Endodermal cell (in vitro differentiated cells): Measurements from ENCODE around the gene HSDL1. TPM values are rescaled to one million over a fixed set of nuclear protein-coding genes. Genes with fewer than 3 reads are reported as not detected.

Experiments
- DNase-seq: peaks from one replicate; pipeline ENCODE4 v3.0.0-alpha.2; 2017
- H3K27ac ChIP-seq: 2 replicates; pipeline ENCODE4 v1.5.1; 2013; ENCODE audit warnings: mild to moderate bottlenecking, low read depth, low read length, moderate library complexity
- H3K27me3 ChIP-seq: 2 replicates; pipeline ENCODE4 v1.6.1; 2013; ENCODE audit warnings: mild to moderate bottlenecking, low read length, moderate library complexity; ENCODE audit not compliant: insufficient read depth, control insufficient read depth, poor library complexity, severe bottlenecking
- H3K36me3 ChIP-seq: 2 replicates; pipeline ENCODE4 v1.7.0; 2013; ENCODE audit warnings: mild to moderate bottlenecking, low read length, moderate library complexity; ENCODE audit not compliant: control insufficient read depth, insufficient read depth
- H3K4me1 ChIP-seq: one replicate; pipeline ENCODE4 v1.7.0; 2013; ENCODE audit warnings: low read length; ENCODE audit not compliant: control insufficient read depth, insufficient read depth
- H3K4me3 ChIP-seq: 2 replicates; pipeline ENCODE4 v1.5.1; 2013; ENCODE audit warnings: mild to moderate bottlenecking, low read length, moderate library complexity
- H3K9ac ChIP-seq: 2 replicates; pipeline ENCODE4 v1.6.1; 2013; ENCODE audit warnings: mild to moderate bottlenecking, low read length, moderate library complexity; ENCODE audit not compliant: poor library complexity, severe bottlenecking; ENCODE audit errors: extremely low read depth
- H3K9me3 ChIP-seq: 2 replicates; pipeline ENCODE4 v1.6.1; 2013; ENCODE audit warnings: mild to moderate bottlenecking, low read length, moderate library complexity; ENCODE audit not compliant: control insufficient read depth
- H3K27ac Mint-ChIP-seq: 2 replicates; pipeline ENCODE4 v1.8.0; 2020; ENCODE audit warnings: mixed read lengths
- H3K27me3 Mint-ChIP-seq: 2 replicates; pipeline ENCODE4 v1.8.0; 2021; ENCODE audit warnings: mild to moderate bottlenecking, mixed read lengths; ENCODE audit not compliant: insufficient read depth
- H3K36me3 Mint-ChIP-seq: 2 replicates; pipeline ENCODE4 v1.8.0; 2020; ENCODE audit warnings: low read depth, mixed read lengths
- H3K4me1 Mint-ChIP-seq: 2 replicates; pipeline ENCODE4 v1.8.0; 2020; ENCODE audit warnings: mixed read lengths
- H3K4me3 Mint-ChIP-seq: 2 replicates; pipeline ENCODE4 v1.8.0; 2020; ENCODE audit warnings: mild to moderate bottlenecking, moderate library complexity, mixed read lengths
- H3K9me3 Mint-ChIP-seq: 2 replicates; pipeline ENCODE4 v1.8.0; 2020; ENCODE audit warnings: mild to moderate bottlenecking, mixed read lengths
- WGBS, 2 experiments: methylation state at CpG; one replicate each; pipeline versions ENCODE4 v1.1.5 to v1.1.7; 2013; ENCODE audit warnings: missing lambda C conversion rate in 2 of 2, mixed read lengths in 1 of 2; ENCODE audit not compliant: insufficient coverage in 1 of 2, insufficient read length in 1 of 2; 5-methylcytosine and 5-hydroxymethylcytosine counted together
- total RNA-seq, 2 donors: library from RNA; stranded (reverse); fragmentation: NEBNext Ultra II Directional in 1 of 2; extraction: Animal tissue kit (Norgen Biotek cat#: 25700) in 1 of 2; gene quantifications; 2 replicates in 1 of 2; 3 replicates in 1 of 2; pipeline ENCODE4 v1.2.1, GENCODE V29; 2021
- TF ChIP-seq, protein P1 (sequence below): fragments of 200-600 bp; sonication (generic); conservative IDR thresholded peaks from 2 replicates; pipeline ENCODE4 v1.5.0; 2021; ENCODE audit warnings: antibody characterized with exemption, mild to moderate bottlenecking

The HSDL1 gene
- total RNA-seq, 2 donors from 2014 or later, result 49.5 to 68.3 TPM

DNA sequence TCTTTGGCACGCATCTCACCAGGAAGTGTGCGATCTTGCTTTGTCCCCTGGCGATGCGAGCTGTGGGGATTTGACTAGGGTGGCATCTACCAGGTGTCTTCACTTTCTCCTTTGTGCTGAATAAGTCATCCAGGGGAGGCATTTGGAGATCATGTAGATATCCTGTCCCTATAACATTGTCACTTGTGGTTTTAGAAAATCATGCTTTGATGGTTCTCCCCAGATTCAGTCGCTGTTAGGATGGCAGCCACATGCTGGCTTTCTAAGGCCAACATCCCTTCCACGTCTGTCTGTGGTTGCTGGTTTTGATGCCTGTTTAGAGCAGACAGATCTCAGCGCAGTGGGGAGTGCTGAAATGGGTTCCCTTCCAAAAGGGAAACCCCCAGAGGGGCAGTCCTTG, 48.5 kb upstream of the HSDL1 start:
- H3K9me3 Mint-ChIP-seq, result no peaks in the 10 kb centered on the region
- peaks cover 4% of the 10 kb centered on the region for H3K27me3 Mint-ChIP-seq
- no peaks in the 10 kb centered on the region for H3K9me3 ChIP-seq

DNA sequence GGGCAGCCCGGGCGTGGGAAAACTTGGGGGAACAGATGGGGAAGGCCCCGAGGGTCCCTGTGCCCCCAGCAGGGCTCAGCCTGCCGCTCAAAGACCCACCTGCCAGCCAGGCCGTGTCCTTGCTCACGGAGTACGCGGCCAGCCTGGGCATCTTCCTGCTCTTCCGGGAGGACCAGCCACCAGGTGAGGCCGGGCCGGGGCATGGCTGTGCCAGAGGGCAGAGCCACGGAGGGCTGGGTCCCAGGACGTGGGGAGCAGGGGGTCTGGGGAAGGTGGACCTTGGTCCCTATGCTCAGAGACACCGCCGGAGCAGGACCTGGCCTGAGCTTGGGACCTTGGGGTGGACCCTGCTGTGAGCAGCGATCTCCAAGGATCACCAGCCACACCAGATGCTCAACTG, 46.5 kb upstream of the HSDL1 start:
- no peak overlapping the region for H3K9ac ChIP-seq
- TF ChIP-seq, protein P1, sequence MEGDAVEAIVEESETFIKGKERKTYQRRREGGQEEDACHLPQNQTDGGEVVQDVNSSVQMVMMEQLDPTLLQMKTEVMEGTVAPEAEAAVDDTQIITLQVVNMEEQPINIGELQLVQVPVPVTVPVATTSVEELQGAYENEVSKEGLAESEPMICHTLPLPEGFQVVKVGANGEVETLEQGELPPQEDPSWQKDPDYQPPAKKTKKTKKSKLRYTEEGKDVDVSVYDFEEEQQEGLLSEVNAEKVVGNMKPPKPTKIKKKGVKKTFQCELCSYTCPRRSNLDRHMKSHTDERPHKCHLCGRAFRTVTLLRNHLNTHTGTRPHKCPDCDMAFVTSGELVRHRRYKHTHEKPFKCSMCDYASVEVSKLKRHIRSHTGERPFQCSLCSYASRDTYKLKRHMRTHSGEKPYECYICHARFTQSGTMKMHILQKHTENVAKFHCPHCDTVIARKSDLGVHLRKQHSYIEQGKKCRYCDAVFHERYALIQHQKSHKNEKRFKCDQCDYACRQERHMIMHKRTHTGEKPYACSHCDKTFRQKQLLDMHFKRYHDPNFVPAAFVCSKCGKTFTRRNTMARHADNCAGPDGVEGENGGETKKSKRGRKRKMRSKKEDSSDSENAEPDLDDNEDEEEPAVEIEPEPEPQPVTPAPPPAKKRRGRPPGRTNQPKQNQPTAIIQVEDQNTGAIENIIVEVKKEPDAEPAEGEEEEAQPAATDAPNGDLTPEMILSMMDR, result no peak
- no peak overlapping the region for H3K4me3 ChIP-seq
- no peaks in the 10 kb centered on the region for H3K36me3 Mint-ChIP-seq
- no peak overlapping the region for H3K4me3 Mint-ChIP-seq
- H3K27me3 Mint-ChIP-seq, result peaks cover 4% of the 10 kb centered on the region
- no peak overlapping the region for H3K27ac Mint-ChIP-seq
- H3K27me3 ChIP-seq, result no peaks in the 10 kb centered on the region
- no peaks in the 10 kb centered on the region for H3K9me3 Mint-ChIP-seq
- H3K4me1 ChIP-seq, result no peaks in the 10 kb centered on the region
- H3K36me3 ChIP-seq, result no peaks in the 10 kb centered on the region
- no peaks in the 10 kb centered on the region for H3K9me3 ChIP-seq
- peaks cover 3% of the 10 kb centered on the region for H3K4me1 Mint-ChIP-seq
- DNase-seq, result no peak
- H3K27ac ChIP-seq, result no peak overlapping the region
- 94 to 95% methylated on average over 7 to 16 of the region's 16 CpGs for WGBS, 2 experiments

More for the DNA sequence above, 48.5 kb upstream of the HSDL1 start:
- peaks cover 6% of the 10 kb centered on the region for H3K4me1 Mint-ChIP-seq
- no peak overlapping the region for H3K4me3 Mint-ChIP-seq
- no peak for DNase-seq
- H3K27ac Mint-ChIP-seq, result no peak overlapping the region
- Histone ChIP-seq H3K36me3 (no peaks in the 10 kb centered on the region), H3K9ac (no peak overlapping the region), H3K27me3 (no peaks in the 10 kb centered on the region), H3K4me1 (no peaks in the 10 kb centered on the region), H3K4me3 (no peak overlapping the region), H3K27ac (no peak overlapping the region)
- WGBS, 2 experiments, result 92 to 98% methylated on average over 6 to 7 of the region's 7 CpGs
- no peaks in the 10 kb centered on the region for H3K36me3 Mint-ChIP-seq
- TF ChIP-seq, protein P1, result no peak

DNA sequence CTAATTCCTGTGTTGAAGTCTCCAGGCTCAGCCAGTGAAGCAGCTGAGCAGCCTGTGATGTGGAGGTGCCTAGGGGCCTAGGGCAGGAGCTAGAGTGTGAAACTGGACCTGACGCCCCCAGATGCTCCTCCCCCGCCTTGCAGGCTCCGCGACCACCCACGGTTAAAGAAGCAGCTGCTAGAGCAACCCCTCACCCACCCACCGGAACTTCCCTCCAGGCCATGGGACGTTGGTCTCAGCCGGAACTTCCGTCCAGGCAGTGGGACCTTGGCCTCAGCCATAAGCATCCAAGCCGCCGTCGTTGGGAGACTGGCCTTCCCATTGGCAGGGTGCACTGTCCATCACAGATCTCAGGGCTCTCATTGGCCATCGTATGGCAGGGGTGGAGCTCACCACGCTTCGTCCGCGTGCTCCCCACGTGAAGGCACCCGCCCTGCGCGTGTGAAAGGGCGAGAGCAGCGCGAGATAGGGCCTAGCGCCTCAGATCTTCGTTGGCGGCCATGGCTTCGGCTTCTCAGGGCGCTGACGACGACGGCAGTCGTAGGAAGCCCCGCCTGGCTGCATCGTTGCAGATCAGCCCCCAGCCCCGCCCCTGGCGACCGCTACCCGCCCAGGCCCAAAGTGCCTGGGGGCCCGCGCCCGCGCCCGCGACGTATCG, 45.9 kb upstream of the HSDL1 start, which contains the start of gene ADAD2:
Gene ADAD2 (plus strand): TSS at position 427 of the 658 bp plus-strand sequence. CDS start 74 bp downstream, at position 501.
- H3K36me3 ChIP-seq, result no peaks in the 10 kb centered on the region
- peak; percentile 85 for DNase-seq

More for the DNA sequence above, 45.9 kb upstream of the HSDL1 start, which contains the start of gene ADAD2:
- TF ChIP-seq, protein P1, result no peak
- no peak within 1 kb of the TSS for H3K9ac ChIP-seq
- H3K27ac ChIP-seq, result no peak within 1 kb of the TSS
- H3K27me3 Mint-ChIP-seq, result peaks cover 4% of the 10 kb centered on the region
- no peaks in the 10 kb centered on the region for H3K9me3 Mint-ChIP-seq
- H3K9me3 ChIP-seq, result no peaks in the 10 kb centered on the region
- 90 to 93% methylated on average over 33 to 47 of the region's 47 CpGs for WGBS, 2 experiments
- H3K27ac Mint-ChIP-seq, result no peak within 1 kb of the TSS
- no peaks in the 10 kb centered on the region for H3K27me3 ChIP-seq
- H3K4me3 ChIP-seq, result no peak within 1 kb of the TSS
- H3K36me3 Mint-ChIP-seq, result no peaks in the 10 kb centered on the region
- no peak within 1 kb of the TSS for H3K4me3 Mint-ChIP-seq
- peaks cover 5% of the 10 kb centered on the region for H3K4me1 Mint-ChIP-seq
- H3K4me1 ChIP-seq, result no peaks in the 10 kb centered on the region
